H7 (cell line): ENCODE data around the gene FAM81A. TPM values are rescaled to one million over a fixed set of nuclear protein-coding genes. Genes with fewer than 3 reads are reported as not detected.
"Not testable (repeated sequence)": the region's sequence is repeated elsewhere in the genome, so short reads cannot be mapped to it uniquely, and the experiment has no call there.

Source experiments
- DNase-seq: peaks from one replicate; pipeline ENCODE4 v3.0.0; 2012
- H3K27me3 ChIP-seq: 2 replicates; pipeline ENCODE4 v1.6.0; 2011; ENCODE audit warnings: mild to moderate bottlenecking, low read length; ENCODE audit not compliant: control insufficient read depth, insufficient read depth
- H3K36me3 ChIP-seq: replicated peaks from 2 replicates; pipeline ENCODE4 v1.5.1; 2011; ENCODE audit warnings: low read length; ENCODE audit not compliant: control insufficient read depth, insufficient read depth
- H3K4me3 ChIP-seq: 2 replicates; pipeline ENCODE4 v1.5.1; 2011; ENCODE audit warnings: low read depth, mild to moderate bottlenecking, control low read depth, low read length, moderate library complexity; ENCODE audit not compliant: insufficient read depth
- total RNA-seq: library from RNA; depleted of rRNA; stranded (reverse); fragments of >200 nt; shearing (Covaris generic); gene quantifications from 2 replicates; pipeline ENCODE4 v1.2.3, GENCODE V29; 2014

FAM81A gene
- total RNA-seq, 1 experiment from 2014 or later = 0.21 TPM

DNA sequence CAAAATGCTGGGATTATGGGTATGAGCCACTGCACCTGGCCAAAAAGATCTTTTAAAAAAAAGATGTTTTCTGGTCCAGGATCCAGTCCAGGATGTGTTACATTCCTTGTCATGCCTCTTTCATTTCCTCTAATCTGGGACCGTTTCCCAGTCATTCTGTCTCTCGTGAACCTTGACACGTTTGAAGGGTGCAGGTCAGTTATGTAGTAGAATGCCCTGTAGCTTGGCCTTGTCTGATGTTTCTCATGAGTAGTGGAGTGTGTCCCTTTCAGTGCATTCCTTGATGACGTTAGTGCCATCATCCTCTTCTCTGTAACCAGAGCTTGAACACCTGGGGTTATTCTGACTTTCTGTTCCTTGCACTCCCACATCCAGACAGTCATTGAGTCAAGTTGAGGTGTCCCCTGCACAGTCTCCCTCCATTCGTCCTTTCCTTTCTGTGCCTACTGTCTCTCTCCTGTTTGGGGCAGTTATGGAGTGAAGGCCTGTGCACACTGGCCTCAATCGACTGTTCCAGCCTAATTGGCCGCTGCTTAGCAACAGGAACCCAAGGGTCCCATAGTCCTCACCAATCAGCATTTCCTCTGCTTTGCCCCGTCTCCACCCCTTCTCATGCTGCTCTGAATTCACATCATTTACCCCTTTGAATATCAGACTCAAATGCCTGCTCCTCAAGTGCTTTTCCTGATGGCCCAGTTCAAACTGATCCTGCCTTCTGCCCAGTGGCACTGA is 5.5 kb downstream of the FAM81A start:
- no peaks in the 10 kb centered on the region for H3K36me3 ChIP-seq
- no peak for DNase-seq
- H3K4me3 ChIP-seq = no peak overlapping the region
- peaks cover 23% of the 10 kb centered on the region for H3K27me3 ChIP-seq

DNA sequence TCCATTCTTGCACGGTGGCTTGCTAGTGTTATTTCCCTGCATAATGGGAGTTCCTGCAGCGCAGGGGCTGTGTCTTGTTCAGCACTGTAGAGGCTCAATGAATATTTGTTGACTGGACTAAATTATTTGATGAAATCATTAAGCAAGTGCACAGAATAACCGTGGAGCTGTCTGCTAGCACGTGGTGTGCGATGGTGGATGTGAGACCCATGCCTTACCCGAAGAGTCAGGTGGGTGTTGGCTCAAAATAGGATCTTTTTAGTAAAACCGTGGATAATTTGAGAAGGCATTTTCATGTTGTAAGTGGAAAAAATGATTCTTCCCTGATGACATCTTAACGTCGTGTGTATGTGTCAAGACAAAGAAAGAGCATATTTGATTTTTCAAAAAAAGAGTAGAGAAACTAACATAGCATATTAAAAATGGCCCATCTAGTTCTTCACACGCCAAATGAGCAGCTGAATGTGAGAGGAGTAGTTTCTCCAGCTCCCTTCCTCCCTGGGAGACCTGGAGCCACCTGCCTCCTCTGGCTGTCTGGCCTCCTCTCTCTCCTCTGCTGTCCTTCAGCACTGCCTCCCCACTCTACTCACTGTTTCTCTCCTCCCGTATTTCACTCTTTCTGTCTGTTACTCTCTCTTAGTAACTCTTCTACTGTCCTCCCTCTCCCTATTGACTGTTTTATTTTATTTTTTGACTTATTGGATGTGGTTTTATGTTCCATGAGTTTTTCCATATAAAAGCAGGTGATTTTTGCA is 6.3 kb downstream of the FAM81A start:
- DNase-seq = peak; percentile 47
- Histone ChIP-seq H3K27me3 (peaks cover 17% of the 10 kb centered on the region), H3K36me3 (no peaks in the 10 kb centered on the region), H3K4me3 (no peak overlapping the region)

DNA sequence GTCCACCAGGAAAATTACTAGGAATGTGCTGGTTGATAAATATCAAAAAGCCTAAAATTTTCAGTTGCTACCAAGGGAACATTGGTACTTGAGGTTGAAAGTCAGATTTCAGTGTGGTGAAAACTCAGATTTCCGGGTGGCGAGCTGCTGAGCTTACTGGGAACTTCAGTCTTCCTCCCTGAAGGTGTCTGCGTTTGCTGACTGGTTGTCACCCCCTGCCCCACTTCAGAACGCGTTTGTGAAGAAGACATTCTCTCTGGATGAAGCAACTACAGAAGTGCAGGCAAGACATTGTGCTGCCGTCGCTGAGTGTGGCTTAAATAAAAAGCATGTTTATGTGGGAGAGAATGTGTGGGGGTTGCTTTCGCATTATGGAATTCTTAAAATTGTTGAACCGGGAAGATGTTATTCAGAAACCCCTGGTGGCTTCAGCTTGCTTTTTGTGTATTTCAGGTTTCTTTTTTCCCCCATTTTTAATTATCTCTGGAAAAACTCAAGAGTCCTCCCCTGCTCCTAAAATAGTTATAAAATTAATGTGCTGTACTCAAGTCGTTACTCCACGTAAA is 7.1 kb downstream of the FAM81A start:
- DNase-seq = no peak
- H3K36me3 ChIP-seq = no peaks in the 10 kb centered on the region
- H3K4me3 ChIP-seq = no peak overlapping the region
- peaks cover 9% of the 10 kb centered on the region; the same call in 1 of the 2 replicates for H3K27me3 ChIP-seq

DNA sequence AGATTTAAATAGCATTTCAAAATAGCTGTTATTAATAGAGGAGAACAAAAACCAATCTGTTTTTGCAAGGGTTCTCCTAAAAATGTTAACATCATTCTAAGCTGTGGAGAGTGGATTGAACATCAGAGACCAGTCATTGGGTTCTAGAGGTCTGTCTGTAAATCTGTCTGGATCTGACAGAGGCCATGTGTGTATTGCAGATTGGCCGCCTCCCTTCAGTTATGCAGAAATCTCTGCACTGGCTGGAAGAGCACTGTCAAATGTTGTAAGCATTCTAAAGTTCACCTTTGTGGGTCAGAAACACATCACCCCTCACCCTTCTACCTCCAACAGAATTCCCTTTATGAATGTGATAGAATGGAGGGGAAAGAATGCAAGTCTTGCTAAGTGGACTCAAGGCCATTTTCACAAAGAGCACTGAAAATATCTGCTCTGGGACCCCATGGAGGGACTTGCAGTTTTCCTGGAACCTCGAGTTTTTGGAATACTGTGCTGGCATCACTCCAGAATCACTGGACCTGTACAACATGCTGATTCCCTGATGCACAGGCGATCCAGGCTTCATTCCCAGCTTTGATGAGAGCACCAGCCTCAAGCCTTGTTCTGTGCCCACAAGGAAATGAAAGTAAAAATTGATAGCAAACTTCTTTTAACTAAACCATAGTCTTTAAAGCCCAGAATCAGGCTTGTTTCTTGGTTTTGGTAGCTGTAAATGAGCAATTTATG is 8.4 kb downstream of the FAM81A start:
- peaks cover 1% of the 10 kb centered on the region; the same call in 1 of the 2 replicates for H3K27me3 ChIP-seq
- DNase-seq = no peak
- no peaks in the 10 kb centered on the region for H3K36me3 ChIP-seq
- no peak overlapping the region for H3K4me3 ChIP-seq

DNA sequence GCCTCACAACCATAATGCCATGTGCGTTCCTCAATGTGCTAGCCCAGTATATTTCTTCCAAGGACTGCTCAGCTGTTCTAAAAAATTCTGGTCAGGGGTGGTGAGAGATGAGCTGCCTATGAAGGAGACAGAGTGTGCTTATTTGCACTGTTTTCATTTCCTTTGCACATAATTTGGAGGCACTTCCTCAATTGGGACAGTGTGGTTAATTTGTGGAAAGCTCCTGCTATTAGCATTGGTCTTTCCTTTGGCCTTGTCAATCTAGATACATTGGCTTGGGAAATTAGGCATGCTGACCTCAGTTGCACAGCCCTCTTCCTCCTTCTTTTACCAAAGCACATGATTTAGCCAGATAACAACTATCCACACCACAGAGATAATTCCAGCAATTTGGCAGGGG is 9.4 kb downstream of the FAM81A start:
- DNase-seq = no peak
- Histone ChIP-seq H3K4me3 (no peak overlapping the region), H3K36me3 (no peaks in the 10 kb centered on the region), H3K27me3 (no peaks in the 10 kb centered on the region)

DNA sequence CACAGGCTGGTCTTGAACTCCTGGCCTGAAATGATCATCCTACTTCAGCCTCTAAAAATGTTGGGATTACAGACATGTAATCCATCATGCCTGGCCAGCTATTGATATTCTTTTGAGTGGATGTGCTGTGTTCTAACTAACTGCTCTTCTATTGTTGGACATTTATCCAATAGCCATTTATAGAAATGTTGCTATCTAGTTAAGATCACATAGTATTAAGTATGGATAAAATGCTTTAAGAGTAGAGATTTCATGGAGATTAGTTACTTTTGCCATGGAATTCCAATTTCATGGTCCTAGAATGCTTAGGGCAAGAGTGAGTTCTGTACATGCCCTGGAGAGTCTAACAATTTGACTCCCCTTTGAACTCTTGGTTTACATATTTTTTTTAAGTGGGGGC is 10.9 kb downstream of the FAM81A start:
- Histone ChIP-seq H3K36me3 (no peaks in the 10 kb centered on the region), H3K27me3 (no peaks in the 10 kb centered on the region), H3K4me3 (no peak overlapping the region)
- no peak for DNase-seq

DNA sequence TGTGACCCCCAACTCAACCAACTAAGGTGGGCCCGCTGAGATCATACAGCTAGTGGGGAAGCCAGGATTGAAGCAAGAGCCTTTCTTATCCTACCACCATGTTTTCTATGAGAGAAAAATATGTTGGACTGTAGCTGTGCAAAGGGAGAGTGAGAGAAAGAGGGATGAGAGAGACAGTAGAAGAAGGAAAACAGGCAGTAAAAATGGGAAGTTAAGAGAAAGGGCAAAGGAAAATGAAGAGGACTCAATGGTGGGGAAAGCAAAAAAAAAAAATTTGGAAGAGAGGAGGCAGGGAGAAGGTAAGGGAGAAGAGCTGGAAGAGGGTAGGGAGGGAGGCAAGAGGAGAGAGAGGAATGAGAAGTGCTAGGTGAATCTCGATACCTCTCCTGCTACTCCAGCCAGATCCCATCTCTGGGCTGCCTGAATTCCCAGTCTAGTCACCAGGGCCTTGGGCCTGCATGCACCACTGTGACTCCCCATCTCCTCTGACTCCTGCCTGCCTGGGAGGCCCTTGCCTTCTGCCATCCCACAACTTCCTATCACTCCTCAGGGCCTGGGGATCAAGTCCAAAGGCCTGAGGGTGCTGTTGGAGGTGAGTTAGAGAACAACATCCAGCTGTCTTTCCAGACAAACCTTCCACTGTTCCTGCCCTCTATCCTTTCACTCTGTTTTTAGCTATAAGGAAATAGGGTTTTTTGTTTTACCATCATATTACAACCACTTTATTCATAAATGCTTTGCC is 15.7 kb downstream of the FAM81A start:
- no peak for DNase-seq
- Histone ChIP-seq H3K27me3 (no peaks in the 10 kb centered on the region), H3K36me3 (no peaks in the 10 kb centered on the region), H3K4me3 (no peak overlapping the region)

DNA sequence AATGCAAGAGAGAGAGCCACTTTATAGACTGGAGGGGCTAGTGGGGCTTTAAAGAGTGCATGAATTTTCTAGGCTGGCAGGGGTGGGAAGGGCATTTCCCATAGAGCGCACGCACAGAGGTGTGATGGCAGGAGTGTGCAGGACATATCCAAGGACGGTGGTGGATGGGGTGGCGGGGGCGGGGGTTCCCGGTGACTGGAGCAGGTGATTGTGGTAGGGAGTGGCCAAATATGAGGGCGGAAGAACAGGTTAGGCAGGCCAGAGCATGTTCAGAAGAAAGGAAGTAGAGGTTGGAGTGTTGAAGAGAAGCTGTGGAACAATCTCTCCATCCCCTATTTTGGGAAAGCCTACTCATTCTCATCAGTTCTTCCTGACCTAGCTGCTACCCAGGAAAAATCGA is 18.1 kb downstream of the FAM81A start:
- no peak for DNase-seq
- Histone ChIP-seq H3K36me3 (no peaks in the 10 kb centered on the region), H3K4me3 (no peak overlapping the region), H3K27me3 (no peaks in the 10 kb centered on the region)

DNA sequence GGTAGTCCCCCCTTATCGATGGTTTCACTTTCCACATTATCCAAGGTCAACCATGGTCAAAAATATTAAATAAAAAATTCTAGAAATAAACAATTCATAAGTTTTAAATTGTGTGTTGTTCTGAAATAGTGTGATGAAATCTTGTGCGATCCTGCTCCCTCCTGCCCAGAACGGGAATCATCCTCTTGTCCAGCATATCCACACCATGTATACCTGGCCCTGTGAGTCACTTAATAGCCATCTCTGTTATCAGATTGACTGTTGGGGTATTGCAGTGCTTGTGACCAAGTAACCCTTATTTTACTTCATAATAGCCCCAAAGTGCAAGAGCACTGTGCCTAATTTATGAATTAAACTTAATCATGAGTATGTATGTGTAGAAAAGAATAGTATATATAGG is 19.1 kb downstream of the FAM81A start:
- no peak for DNase-seq
- Histone ChIP-seq H3K27me3 (no peaks in the 10 kb centered on the region), H3K36me3 (no peaks in the 10 kb centered on the region), H3K4me3 (no peak overlapping the region)

DNA sequence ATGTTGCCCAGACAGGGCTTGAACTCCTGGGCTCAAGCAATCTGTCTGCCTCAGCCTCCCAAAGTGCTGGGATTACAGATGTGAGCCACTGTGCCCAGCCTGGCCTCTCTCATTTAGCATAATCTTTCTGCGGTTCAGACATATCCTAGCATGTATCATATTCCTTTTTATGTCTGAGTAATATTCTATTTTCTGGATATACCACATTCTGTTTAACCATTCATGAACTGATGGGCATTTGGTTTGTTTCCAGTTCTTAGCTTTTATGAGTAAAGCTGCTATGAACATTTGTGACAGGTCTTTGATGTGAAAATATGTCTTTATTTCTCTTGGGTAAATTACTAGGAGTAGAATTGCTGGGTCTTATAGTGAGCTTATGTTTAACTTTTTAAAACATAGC is 23.5 kb downstream of the FAM81A start:
- no peaks in the 10 kb centered on the region for H3K36me3 ChIP-seq
- no peak overlapping the region for H3K4me3 ChIP-seq
- no peak for DNase-seq
- no peaks in the 10 kb centered on the region for H3K27me3 ChIP-seq

DNA sequence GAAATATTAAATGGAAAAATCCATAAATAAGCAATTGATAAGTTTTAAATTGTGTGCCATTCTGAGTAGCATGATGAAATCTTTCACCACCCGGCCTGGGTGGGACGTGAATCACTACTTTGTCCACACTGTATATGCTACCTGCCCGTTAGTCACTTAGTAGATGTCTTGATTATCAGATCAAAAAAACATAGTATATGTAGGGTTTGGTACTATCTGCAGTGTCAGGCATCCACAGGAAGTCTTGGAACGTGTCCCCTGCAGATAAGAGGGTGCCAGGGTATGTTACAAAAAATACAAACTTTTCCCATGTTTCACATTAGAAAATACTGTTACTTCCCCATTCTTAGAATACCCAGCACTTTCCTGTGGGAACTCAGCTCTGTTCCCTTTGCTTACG is 35.2 kb downstream of the FAM81A start:
- Histone ChIP-seq H3K36me3 (no peaks in the 10 kb centered on the region), H3K27me3 (no peaks in the 10 kb centered on the region), H3K4me3 (no peak overlapping the region)
- DNase-seq = no peak

DNA sequence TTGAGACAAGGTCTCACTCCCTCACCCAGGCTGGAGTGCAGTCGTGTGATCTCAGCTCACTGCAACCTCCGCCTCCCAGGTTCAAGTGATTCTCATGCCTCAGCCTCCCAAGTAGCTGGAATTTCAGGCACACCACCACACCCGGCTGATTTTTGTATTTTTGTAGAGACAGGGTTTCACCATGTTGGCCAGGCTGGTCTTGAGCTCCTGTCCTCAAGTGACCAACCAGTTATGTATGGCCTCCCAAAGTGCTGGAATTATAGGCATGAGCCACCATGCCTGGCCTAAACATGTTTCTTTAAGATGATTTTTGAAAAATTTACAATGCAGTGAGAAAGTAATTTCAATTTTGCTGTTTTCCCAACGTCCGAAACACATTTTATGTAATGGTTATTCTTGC is 37.2 kb downstream of the FAM81A start:
- not testable (repeated sequence) for H3K27me3 ChIP-seq, H3K36me3 ChIP-seq, H3K4me3 ChIP-seq, DNase-seq

DNA sequence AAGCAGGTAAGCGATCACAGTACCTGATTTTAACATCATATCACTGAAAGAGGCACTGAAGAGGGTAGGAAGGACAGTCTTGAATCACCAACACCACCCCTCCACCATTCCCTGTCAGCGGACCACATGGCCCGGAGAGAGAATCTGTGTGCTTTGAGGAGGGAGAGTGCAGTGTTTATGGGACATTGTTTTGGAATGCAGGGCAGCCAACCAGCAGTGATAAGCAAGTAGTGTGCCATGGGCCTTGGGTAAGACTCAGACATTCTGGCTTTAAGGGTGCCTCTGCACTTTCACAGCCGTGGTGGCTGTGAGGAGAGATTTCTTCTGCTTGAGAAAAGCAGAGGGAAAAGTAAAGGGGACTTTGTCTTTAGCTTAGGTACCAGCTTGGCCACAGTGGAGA is 46.4 kb downstream of the FAM81A start:
- H3K4me3 ChIP-seq = no peak overlapping the region
- H3K36me3 ChIP-seq = no peaks in the 10 kb centered on the region
- DNase-seq = no peak
- H3K27me3 ChIP-seq = no peaks in the 10 kb centered on the region

DNA sequence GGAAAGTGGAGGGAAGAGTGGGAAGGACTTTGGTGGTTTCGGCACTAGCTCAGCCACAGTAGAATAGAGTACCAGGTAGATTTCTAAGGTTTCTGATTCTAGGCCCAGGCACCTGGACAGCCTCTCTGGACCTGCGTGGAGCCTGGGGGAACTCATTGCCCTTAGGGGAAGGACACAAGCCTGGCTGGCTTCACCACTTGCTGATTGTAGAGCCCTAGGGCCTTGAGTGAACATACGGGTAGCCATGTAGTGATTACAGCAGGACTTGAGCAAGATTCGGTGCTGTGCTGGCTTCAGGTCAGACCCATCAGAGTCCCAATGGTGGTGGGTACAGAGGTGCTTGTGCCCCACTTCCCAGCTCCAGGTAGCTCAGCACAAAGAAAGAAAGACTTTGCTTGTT is 47.0 kb downstream of the FAM81A start:
- no peaks in the 10 kb centered on the region for H3K36me3 ChIP-seq
- no peaks in the 10 kb centered on the region for H3K27me3 ChIP-seq
- no peak overlapping the region for H3K4me3 ChIP-seq
- no peak for DNase-seq
